ENCODE measurements around the gene AGL. TPM values are rescaled to one million over a fixed set of nuclear protein-coding genes. Genes with fewer than 3 reads are reported as not detected.

AGL gene
- total and polyA plus RNA-seq, 4 experiments from 2014 or later, result 9.0 to 20.5 (median 15.0) TPM

GRCh38 chr1:99935534-99935933 is 85.4 kb downstream of the AGL start:
- Histone ChIP-seq H3K9me3 (ENCODE audit: control insufficient read depth in 1 of 2, low read length in 2 of 2) (no peaks in the 10 kb centered on the region), H3K36me3 (ENCODE audit: insufficient read depth, low read length) (no peaks in the 10 kb centered on the region), H3K4me3 (ENCODE audit: low read length in 2 of 2) (no peak overlapping the region), H3K4me1 (ENCODE audit: insufficient read depth, low read length) (no peaks in the 10 kb centered on the region), H3K27me3 (ENCODE audit: insufficient read depth, low read length) (no peaks in the 10 kb centered on the region), H3K27ac (ENCODE audit: low read depth, low read length) (no peak overlapping the region)
- no peak overlapping the region for H3K4me3 Mint-ChIP-seq
- intact Hi-C loops (cut with micrococcal nuclease), result no loop called here
- peaks cover 3 to 4% of the 10 kb centered on the region in 2 donors for H3K27me3 Mint-ChIP-seq
- ChIA-PET POLR2A (ENCODE audit: partially characterized antibody) (no interaction called here), CTCF (ENCODE audit: partially characterized antibody) (no interaction called here)
- no peaks in the 10 kb centered on the region for H3K4me1 Mint-ChIP-seq
- H3K36me3 Mint-ChIP-seq, result no peaks in the 10 kb centered on the region
- DNase-seq, result no peak
- peaks cover 0 to 3% (median 0%) of the 10 kb centered on the region in 8 donors for H3K9me3 Mint-ChIP-seq
- no peak overlapping the region for H3K27ac Mint-ChIP-seq

- H3K27ac Mint-ChIP-seq, result no peak overlapping the region
- no peak overlapping the region for H3K4me3 Mint-ChIP-seq
- H3K27me3 Mint-ChIP-seq, result peaks cover 3 to 4% of the 10 kb centered on the region in 2 donors
- ChIA-PET POLR2A (ENCODE audit: partially characterized antibody) (no interaction called here), CTCF (ENCODE audit: partially characterized antibody) (no interaction called here)
- Histone ChIP-seq H3K27me3 (ENCODE audit: insufficient read depth, low read length) (no peaks in the 10 kb centered on the region), H3K9me3 (ENCODE audit: control insufficient read depth in 1 of 2, low read length in 2 of 2) (no peaks in the 10 kb centered on the region), H3K4me1 (ENCODE audit: insufficient read depth, low read length) (no peaks in the 10 kb centered on the region), H3K27ac (ENCODE audit: low read depth, low read length) (no peak overlapping the region), H3K4me3 (ENCODE audit: low read length in 2 of 2) (no peak overlapping the region), H3K36me3 (ENCODE audit: insufficient read depth, low read length) (no peaks in the 10 kb centered on the region)
- DNase-seq, result no peak
- H3K9me3 Mint-ChIP-seq, result peaks cover 0 to 3% (median 0%) of the 10 kb centered on the region in 8 donors
- no peaks in the 10 kb centered on the region for H3K4me1 Mint-ChIP-seq
- no peaks in the 10 kb centered on the region for H3K36me3 Mint-ChIP-seq
- intact Hi-C loops (cut with micrococcal nuclease), result no loop called here
Observed at GRCh38 chr1:99936071-99936470, 85.9 kb downstream of the AGL start.

- H3K9me3 ChIP-seq (ENCODE audit: control insufficient read depth in 1 of 2, low read length in 2 of 2), result no peaks in the 10 kb centered on the region
- Mint-ChIP-seq H3K27me3 (no peaks in the 10 kb centered on the region), H3K4me3 (no peak overlapping the region), H3K36me3 (no peaks in the 10 kb centered on the region), H3K4me1 (no peaks in the 10 kb centered on the region), H3K9me3 (no peaks in the 10 kb centered on the region), H3K27ac (no peak overlapping the region)
- H3K4me1 ChIP-seq (ENCODE audit: insufficient read depth, low read length), result no peaks in the 10 kb centered on the region
- ChIA-PET CTCF (ENCODE audit: partially characterized antibody) (no interaction called here), POLR2A (ENCODE audit: partially characterized antibody) (no interaction called here)
- H3K27me3 ChIP-seq (ENCODE audit: insufficient read depth, low read length), result no peaks in the 10 kb centered on the region
- no peak for DNase-seq
- H3K36me3 ChIP-seq (ENCODE audit: insufficient read depth, low read length), result no peaks in the 10 kb centered on the region
- no peak overlapping the region for H3K27ac ChIP-seq (ENCODE audit: low read depth, low read length)
- intact Hi-C loops (cut with micrococcal nuclease), result no loop called here
- no peak overlapping the region for H3K4me3 ChIP-seq (ENCODE audit: low read length in 2 of 2)
Observed at GRCh38 chr1:99942723-99943122, 92.6 kb downstream of the AGL start.

GRCh38 chr1:99943223-99943794 is 93.1 kb downstream of the AGL start:
- Mint-ChIP-seq H3K27me3 (no peaks in the 10 kb centered on the region), H3K27ac (no peak overlapping the region), H3K4me3 (no peak overlapping the region), H3K9me3 (no peaks in the 10 kb centered on the region), H3K36me3 (no peaks in the 10 kb centered on the region), H3K4me1 (no peaks in the 10 kb centered on the region)
- H3K4me1 ChIP-seq (ENCODE audit: insufficient read depth, low read length), result no peaks in the 10 kb centered on the region
- CTCF ChIA-PET (ENCODE audit: partially characterized antibody), result no interaction called here
- intact Hi-C loops (cut with micrococcal nuclease), result no loop called here
- POLR2A ChIA-PET (ENCODE audit: partially characterized antibody), result no interaction called here
- no peak for DNase-seq
- H3K27ac ChIP-seq (ENCODE audit: low read depth, low read length), result no peak overlapping the region
- H3K27me3 ChIP-seq (ENCODE audit: insufficient read depth, low read length), result no peaks in the 10 kb centered on the region
- no peaks in the 10 kb centered on the region for H3K9me3 ChIP-seq (ENCODE audit: control insufficient read depth in 1 of 2, low read length in 2 of 2)
- H3K4me3 ChIP-seq (ENCODE audit: low read length in 2 of 2), result no peak overlapping the region
- H3K36me3 ChIP-seq (ENCODE audit: insufficient read depth, low read length), result no peaks in the 10 kb centered on the region

GRCh38 chr1:99944192-99944591 is 94.0 kb downstream of the AGL start:
- H3K4me1 ChIP-seq (ENCODE audit: insufficient read depth, low read length), result no peaks in the 10 kb centered on the region
- H3K9me3 ChIP-seq (ENCODE audit: control insufficient read depth in 1 of 2, low read length in 2 of 2), result no peaks in the 10 kb centered on the region
- H3K36me3 ChIP-seq (ENCODE audit: insufficient read depth, low read length), result no peaks in the 10 kb centered on the region
- ChIA-PET POLR2A (ENCODE audit: partially characterized antibody) (no interaction called here), CTCF (ENCODE audit: partially characterized antibody) (no interaction called here)
- no peaks in the 10 kb centered on the region for H3K4me1 Mint-ChIP-seq
- H3K4me3 Mint-ChIP-seq, result no peak overlapping the region
- H3K27ac ChIP-seq (ENCODE audit: low read depth, low read length), result no peak overlapping the region
- H3K4me3 ChIP-seq (ENCODE audit: low read length in 2 of 2), result no peak overlapping the region
- H3K27ac Mint-ChIP-seq, result no peak overlapping the region
- H3K27me3 ChIP-seq (ENCODE audit: insufficient read depth, low read length), result no peaks in the 10 kb centered on the region
- no peaks in the 10 kb centered on the region for H3K27me3 Mint-ChIP-seq
- H3K9me3 Mint-ChIP-seq, result no peaks in the 10 kb centered on the region
- intact Hi-C loops (cut with micrococcal nuclease), result no loop called here
- no peak for DNase-seq
- H3K36me3 Mint-ChIP-seq, result no peaks in the 10 kb centered on the region

- H3K4me1 ChIP-seq (ENCODE audit: insufficient read depth, low read length), result no peaks in the 10 kb centered on the region
- no peaks in the 10 kb centered on the region for H3K9me3 Mint-ChIP-seq
- H3K27ac Mint-ChIP-seq, result no peak overlapping the region
- H3K4me1 Mint-ChIP-seq, result no peaks in the 10 kb centered on the region
- H3K27me3 Mint-ChIP-seq, result no peaks in the 10 kb centered on the region
- H3K27me3 ChIP-seq (ENCODE audit: insufficient read depth, low read length), result no peaks in the 10 kb centered on the region
- intact Hi-C loops (cut with micrococcal nuclease), result no loop called here
- ChIA-PET CTCF (ENCODE audit: partially characterized antibody) (no interaction called here), POLR2A (ENCODE audit: partially characterized antibody) (no interaction called here)
- H3K36me3 Mint-ChIP-seq, result no peaks in the 10 kb centered on the region
- H3K36me3 ChIP-seq (ENCODE audit: insufficient read depth, low read length), result no peaks in the 10 kb centered on the region
- no peaks in the 10 kb centered on the region for H3K9me3 ChIP-seq (ENCODE audit: control insufficient read depth in 1 of 2, low read length in 2 of 2)
- H3K27ac ChIP-seq (ENCODE audit: low read depth, low read length), result no peak overlapping the region
- no peak overlapping the region for H3K4me3 Mint-ChIP-seq
- no peak overlapping the region for H3K4me3 ChIP-seq (ENCODE audit: low read length in 2 of 2)
- no peak for DNase-seq
Observed at GRCh38 chr1:99945174-99945573, 95.0 kb downstream of the AGL start.

- POLR2A ChIA-PET (ENCODE audit: partially characterized antibody), result no interaction called here
- no peaks in the 10 kb centered on the region for H3K27me3 Mint-ChIP-seq
- intact Hi-C loops (cut with micrococcal nuclease), result no loop called here
Observed at GRCh38 chr1:99950486-99950885, 100.3 kb downstream of the AGL start.

GRCh38 chr1:99952522-99952921 is 102.4 kb downstream of the AGL start:
- Histone ChIP-seq H3K9me3 (ENCODE audit: control insufficient read depth in 1 of 2, low read length in 2 of 2) (no peaks in the 10 kb centered on the region), H3K36me3 (ENCODE audit: insufficient read depth, low read length) (no peaks in the 10 kb centered on the region), H3K4me1 (ENCODE audit: insufficient read depth, low read length) (no peaks in the 10 kb centered on the region), H3K27me3 (ENCODE audit: insufficient read depth, low read length) (no peaks in the 10 kb centered on the region), H3K4me3 (ENCODE audit: low read length in 2 of 2) (no peak overlapping the region), H3K27ac (ENCODE audit: low read depth, low read length) (no peak overlapping the region)
- no peaks in the 10 kb centered on the region for H3K4me1 Mint-ChIP-seq
- H3K27me3 Mint-ChIP-seq, result no peaks in the 10 kb centered on the region
- H3K4me3 Mint-ChIP-seq, result no peak overlapping the region
- POLR2A ChIA-PET (ENCODE audit: partially characterized antibody), result no interaction called here
- peaks cover 0 to 2% (median 0%) of the 10 kb centered on the region in 8 donors for H3K9me3 Mint-ChIP-seq
- intact Hi-C loops (cut with micrococcal nuclease), result no loop called here
- CTCF ChIA-PET (ENCODE audit: partially characterized antibody), result no interaction called here
- no peak overlapping the region for H3K27ac Mint-ChIP-seq
- DNase-seq, result no peak
- no peaks in the 10 kb centered on the region for H3K36me3 Mint-ChIP-seq

More at GRCh38 chr1:99950486-99950885, 100.3 kb downstream of the AGL start:
- Histone ChIP-seq H3K9me3 (ENCODE audit: control insufficient read depth in 1 of 2, low read length in 2 of 2) (no peaks in the 10 kb centered on the region), H3K36me3 (ENCODE audit: insufficient read depth, low read length) (no peaks in the 10 kb centered on the region), H3K4me3 (ENCODE audit: low read length in 2 of 2) (no peak overlapping the region), H3K27ac (ENCODE audit: low read depth, low read length) (no peak overlapping the region), H3K4me1 (ENCODE audit: insufficient read depth, low read length) (no peaks in the 10 kb centered on the region), H3K27me3 (ENCODE audit: insufficient read depth, low read length) (no peaks in the 10 kb centered on the region)
- no peaks in the 10 kb centered on the region for H3K4me1 Mint-ChIP-seq
- H3K9me3 Mint-ChIP-seq, result peaks cover 0 to 2% (median 0%) of the 10 kb centered on the region in 8 donors
- no peaks in the 10 kb centered on the region for H3K36me3 Mint-ChIP-seq
- H3K4me3 Mint-ChIP-seq, result no peak overlapping the region
- DNase-seq, result no peak
- H3K27ac Mint-ChIP-seq, result no peak overlapping the region
- CTCF ChIA-PET (ENCODE audit: partially characterized antibody), result no interaction called here
